BLaER1 treated with 17β-estradiol and CSF1 and Interleukin-3, amounts not matched to agents 10 nM and 100 nM (cell line): ENCODE results near the gene ATAD3C.

Experiments
- H3K27ac ChIP-seq, 11 experiments: shearing (Covaris generic); formaldehyde crosslinking; 2 replicates each; pipeline ENCODE4 v1.8.1; 2022
- H3K27me3 ChIP-seq, 11 experiments: shearing (Covaris generic); formaldehyde crosslinking; 2 replicates each; pipeline ENCODE4 v1.8.1; 2022
- H3K36me3 ChIP-seq, 11 experiments: shearing (Covaris generic); formaldehyde crosslinking; 2 replicates each; pipeline ENCODE4 v1.8.1; 2022
- H3K4me1 ChIP-seq, 10 experiments: shearing (Covaris generic); formaldehyde crosslinking; 2 replicates each; pipeline ENCODE4 v1.8.1; 2022
- H3K4me2 ChIP-seq, 11 experiments: shearing (Covaris generic); formaldehyde crosslinking; 2 replicates each; pipeline ENCODE4 v1.8.1; 2022
- H3K4me3 ChIP-seq, 10 experiments: shearing (Covaris generic); formaldehyde crosslinking; 2 replicates each; pipeline ENCODE4 v1.8.1; 2022
- H3K9ac ChIP-seq, 11 experiments: shearing (Covaris generic); formaldehyde crosslinking; 2 replicates each; pipeline ENCODE4 v1.8.1; 2022
- H3K9me3 ChIP-seq, 11 experiments: shearing (Covaris generic); formaldehyde crosslinking; replicated peaks in 1 of 11; 2 replicates each; pipeline ENCODE4 v1.8.1; 2022
- H4K20me1 ChIP-seq, 11 experiments: shearing (Covaris generic); formaldehyde crosslinking; 2 replicates each; pipeline ENCODE4 v1.8.1; 2022
- Cebpa-rat ChIP-seq, 11 experiments: shearing (Covaris generic); IDR thresholded peaks; 2 replicates each; pipeline ENCODE4 v1.8.1; 2022

Gene ATAD3C

DNA sequence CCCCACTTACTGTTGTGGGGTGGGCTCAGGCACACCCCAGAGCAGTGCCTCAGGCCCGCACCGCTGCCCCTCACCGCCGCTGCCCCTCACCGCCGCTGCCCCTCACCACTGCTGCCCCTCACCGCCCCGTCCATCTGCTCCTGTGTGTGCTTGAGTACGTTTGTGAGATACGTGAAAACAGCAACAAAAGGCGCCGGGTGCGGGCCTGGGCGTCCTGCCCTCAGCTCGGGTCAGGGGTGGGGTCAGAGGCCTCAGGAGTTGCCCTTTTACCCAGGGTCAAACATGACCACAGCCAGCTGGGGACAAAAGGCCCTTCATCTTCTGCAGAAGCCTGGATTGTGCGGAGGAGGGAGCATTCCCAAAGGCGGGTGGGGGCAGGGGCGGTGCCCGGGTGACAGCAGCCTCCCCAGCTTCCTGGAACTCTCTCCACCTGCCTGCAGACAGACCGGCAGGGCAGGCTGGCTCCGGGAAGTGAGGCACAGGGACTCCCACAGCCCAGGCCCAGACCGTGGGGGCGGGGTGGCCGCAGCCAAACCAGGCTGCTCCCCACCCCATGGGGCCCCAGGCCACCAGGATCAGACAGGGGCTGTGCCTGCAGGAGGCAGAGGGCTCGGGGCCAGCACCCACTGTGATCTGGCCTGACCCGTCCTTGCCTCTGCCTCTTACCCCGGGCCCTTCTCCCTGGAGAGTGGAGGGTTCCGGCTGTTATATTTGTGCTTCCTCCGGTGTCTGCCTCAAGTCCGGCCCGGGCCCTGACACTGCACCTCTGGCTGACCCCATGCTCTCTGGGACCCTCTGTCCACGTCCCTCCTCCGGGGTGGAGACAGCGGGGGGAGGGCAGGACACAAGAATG lies 16.3 kb upstream of the ATAD3C start:
- no peaks in the 10 kb centered on the region; a peak in 2 of 22 replicates for H3K27me3 ChIP-seq
- peak overlapping the region; percentile 63 to 78 (median 69) for H3K27ac ChIP-seq
- H3K9me3 ChIP-seq: no peaks in the 10 kb centered on the region
- TF ChIP-seq Cebpa-rat (IDR thresholded peaks at IDR 0.05): no peak
- peak overlapping the region; percentile 53 to 79 (median 72) for H3K9ac ChIP-seq
- peaks cover 70 to 90% (median 84%) of the 10 kb centered on the region in 10 experiments for H3K4me1 ChIP-seq
- H3K4me2 ChIP-seq: peak overlapping the region; percentile 90 to 100 (median 99)
- no peaks in the 10 kb centered on the region for H3K36me3 ChIP-seq
- H4K20me1 ChIP-seq: peaks cover 0 to 32% (median 23%) of the 10 kb centered on the region in 11 experiments; a peak in 15 of 22 replicates
- peak overlapping the region; percentile 32 to 70 (median 60); a peak in 19 of 20 replicates for H3K4me3 ChIP-seq

DNA sequence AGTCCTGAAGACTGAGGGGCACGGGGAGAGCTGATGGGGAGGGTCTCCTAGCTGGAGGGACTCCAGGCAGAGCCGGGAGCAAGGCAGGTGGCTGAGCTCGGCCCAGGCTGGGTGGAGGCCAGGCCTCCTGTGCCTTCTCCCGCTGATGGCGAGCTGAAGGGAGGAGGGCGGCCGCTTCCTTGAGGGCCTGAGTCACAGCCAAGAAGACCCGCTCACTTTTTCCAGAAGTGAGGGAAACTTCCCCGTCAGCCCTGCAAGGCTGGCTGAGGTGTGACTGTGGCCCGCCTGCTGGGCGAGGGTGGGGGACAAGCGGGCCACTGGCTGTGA lies 15.7 kb upstream of the ATAD3C start:
- Histone ChIP-seq H3K9me3 (no peaks in the 10 kb centered on the region), H3K9ac (peak overlapping the region; percentile 53 to 79 (median 72)), H4K20me1 (peaks cover 0 to 38% (median 27%) of the 10 kb centered on the region in 11 experiments; a peak in 16 of 22 replicates), H3K4me2 (peak overlapping the region; percentile 90 to 100 (median 99)), H3K27me3 (no peaks in the 10 kb centered on the region; a peak in 2 of 22 replicates), H3K27ac (peak overlapping the region; percentile 63 to 78 (median 69)), H3K36me3 (no peaks in the 10 kb centered on the region; a peak in 1 of 22 replicates), H3K4me3 (peak overlapping the region; percentile 32 to 70 (median 60)), H3K4me1 (peaks cover 75 to 96% (median 90%) of the 10 kb centered on the region in 10 experiments)
- TF ChIP-seq Cebpa-rat (IDR thresholded peaks at IDR 0.05): no peak

DNA sequence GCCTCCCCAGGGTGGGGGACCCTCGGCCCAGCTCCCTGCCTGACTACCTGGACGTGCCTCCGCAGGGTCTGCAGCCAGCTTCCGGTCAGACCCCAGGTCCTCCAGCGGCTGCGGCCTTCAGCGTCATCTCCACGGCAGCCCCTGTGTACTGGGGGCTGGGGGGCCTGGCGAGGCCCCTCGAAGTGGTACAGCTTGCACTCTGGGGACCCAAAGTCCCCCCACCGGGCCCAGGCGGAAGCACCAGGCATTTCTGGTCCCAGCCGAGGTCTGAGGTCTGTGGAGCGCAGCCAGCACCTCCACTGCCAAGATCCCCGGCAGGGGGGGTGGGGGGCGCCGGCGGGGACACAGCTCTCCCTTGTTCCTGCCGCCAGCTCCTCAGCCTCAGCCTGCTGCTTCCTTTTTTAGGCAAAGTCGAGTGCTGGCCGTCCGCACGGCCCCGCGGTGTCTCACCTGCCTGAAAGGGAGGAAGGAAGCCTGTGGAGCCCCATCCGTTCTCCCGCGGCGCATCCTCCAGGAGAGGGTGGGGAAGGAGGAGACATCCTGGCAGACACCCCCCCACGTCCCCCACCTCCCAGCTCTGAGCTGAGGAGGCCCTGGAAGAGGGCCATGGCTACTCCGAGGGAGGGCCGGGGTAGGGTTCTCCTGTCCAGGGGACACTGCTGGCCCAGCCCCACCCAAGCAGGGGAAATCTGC lies 15.2 kb upstream of the ATAD3C start:
- TF ChIP-seq Cebpa-rat (IDR thresholded peaks at IDR 0.05): no peak
- Histone ChIP-seq H3K9me3 (no peaks in the 10 kb centered on the region), H3K27ac (peak overlapping the region; percentile 63 to 78 (median 69)), H3K4me3 (peak overlapping the region; percentile 37 to 70 (median 62)), H4K20me1 (peaks cover 0 to 43% (median 28%) of the 10 kb centered on the region in 11 experiments; a peak in 16 of 22 replicates), H3K4me2 (peak overlapping the region; percentile 90 to 100 (median 99)), H3K9ac (peak overlapping the region; percentile 53 to 79 (median 72)), H3K27me3 (no peaks in the 10 kb centered on the region; a peak in 2 of 22 replicates), H3K4me1 (peaks cover 81 to 97% (median 95%) of the 10 kb centered on the region in 10 experiments), H3K36me3 (peaks cover 0 to 3% (median 0%) of the 10 kb centered on the region in 11 experiments; a peak in 1 of 22 replicates)

DNA sequence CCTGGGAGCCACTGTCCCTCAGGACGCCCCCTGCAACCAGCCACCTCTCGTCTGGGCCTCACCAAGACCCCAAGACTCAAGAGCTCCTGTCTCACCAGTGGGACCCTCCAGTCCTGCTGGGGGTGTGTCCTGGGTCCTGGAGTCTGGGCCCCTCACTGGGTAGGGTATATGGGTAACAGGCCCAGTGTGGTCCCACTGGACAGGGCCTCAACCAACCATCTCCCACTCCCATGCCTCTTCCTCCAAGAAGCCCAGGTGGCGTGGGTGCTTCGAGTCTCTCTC lies 14.7 kb upstream of the ATAD3C start:
- peaks cover 84 to 97% (median 97%) of the 10 kb centered on the region in 10 experiments for H3K4me1 ChIP-seq
- peaks cover 0 to 4% (median 0%) of the 10 kb centered on the region in 11 experiments; a peak in 1 of 22 replicates for H3K36me3 ChIP-seq
- H3K27ac ChIP-seq: peak overlapping the region in 8 of 11 experiments; percentile 65 to 78 (median 76); a peak in 16 of 22 replicates
- peak overlapping the region; percentile 90 to 100 (median 99) for H3K4me2 ChIP-seq
- H3K9ac ChIP-seq: peak overlapping the region; percentile 55 to 79 (median 72); a peak in 19 of 22 replicates
- TF ChIP-seq Cebpa-rat (IDR thresholded peaks at IDR 0.05): no peak
- no peaks in the 10 kb centered on the region; a peak in 2 of 22 replicates for H3K27me3 ChIP-seq
- H3K9me3 ChIP-seq: no peaks in the 10 kb centered on the region
- H3K4me3 ChIP-seq: peak overlapping the region; percentile 57 to 70 (median 62); a peak in 19 of 20 replicates
- H4K20me1 ChIP-seq: peaks cover 0 to 46% (median 28%) of the 10 kb centered on the region in 11 experiments; a peak in 16 of 22 replicates

DNA sequence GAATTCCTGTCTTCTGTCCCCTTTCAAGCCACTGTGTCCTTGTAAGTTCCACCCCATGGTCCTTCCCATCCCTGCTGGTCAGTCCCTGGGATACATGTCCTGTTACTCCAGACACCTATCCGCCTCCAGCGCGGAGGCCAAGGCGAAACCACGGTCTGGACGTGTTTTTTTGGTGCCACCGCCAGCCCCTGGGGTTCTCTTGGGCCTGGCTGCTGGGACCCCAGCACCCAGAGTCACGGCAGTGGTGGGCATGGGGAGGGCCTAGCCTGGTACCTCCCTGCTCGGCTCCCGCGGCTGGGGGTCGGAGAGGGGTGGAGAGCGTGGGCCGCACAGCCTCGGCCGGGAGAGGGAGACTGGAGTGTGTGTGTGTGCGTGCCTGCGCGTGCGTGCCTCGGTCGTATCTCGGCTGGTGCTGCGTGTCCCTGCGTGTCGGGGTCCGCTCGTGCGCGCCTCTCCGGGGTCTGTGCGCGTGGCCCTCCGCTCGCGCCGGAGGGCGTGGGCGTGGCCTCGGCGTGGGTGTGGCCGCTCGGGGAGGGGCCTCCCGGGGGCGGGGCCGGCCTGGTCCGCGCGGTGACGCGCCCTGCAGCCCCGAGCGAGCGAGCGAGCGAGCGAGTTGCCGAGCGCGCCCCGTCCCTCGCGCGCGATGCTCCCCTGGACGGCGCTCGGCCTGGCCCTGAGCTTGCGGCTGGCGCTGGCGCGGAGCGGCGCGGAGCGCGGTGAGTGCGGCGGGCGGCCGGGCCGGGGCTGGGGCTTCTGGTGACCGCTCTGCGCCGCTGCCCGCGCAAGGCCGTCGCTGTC lies 14.2 kb upstream of the ATAD3C start, which contains the start of gene VWA1:
TSS of gene VWA1 (plus strand) at position 585 of the 798 bp plus-strand sequence. CDS start at position 644, 59 bp downstream.
- peaks cover 85 to 97% (median 97%) of the 10 kb centered on the region in 10 experiments for H3K4me1 ChIP-seq
- TF ChIP-seq Cebpa-rat (IDR thresholded peaks at IDR 0.05): no peak
- peak within 1 kb of the TSS; percentile 90 to 100 (median 99) for H3K4me2 ChIP-seq
- H3K27me3 ChIP-seq: no peaks in the 10 kb centered on the region; a peak in 2 of 22 replicates
- peak within 1 kb of the TSS; percentile 57 to 70 (median 62) for H3K4me3 ChIP-seq
- H3K9ac ChIP-seq: peak within 1 kb of the TSS; percentile 55 to 79 (median 72); a peak in 21 of 22 replicates
- no peaks in the 10 kb centered on the region for H3K9me3 ChIP-seq
- H4K20me1 ChIP-seq: peaks cover 0 to 46% (median 28%) of the 10 kb centered on the region in 11 experiments; a peak in 16 of 22 replicates
- H3K27ac ChIP-seq: peak within 1 kb of the TSS; percentile 63 to 78 (median 69); a peak in 19 of 22 replicates
- peaks cover 0 to 4% (median 0%) of the 10 kb centered on the region in 11 experiments; a peak in 1 of 22 replicates for H3K36me3 ChIP-seq

DNA sequence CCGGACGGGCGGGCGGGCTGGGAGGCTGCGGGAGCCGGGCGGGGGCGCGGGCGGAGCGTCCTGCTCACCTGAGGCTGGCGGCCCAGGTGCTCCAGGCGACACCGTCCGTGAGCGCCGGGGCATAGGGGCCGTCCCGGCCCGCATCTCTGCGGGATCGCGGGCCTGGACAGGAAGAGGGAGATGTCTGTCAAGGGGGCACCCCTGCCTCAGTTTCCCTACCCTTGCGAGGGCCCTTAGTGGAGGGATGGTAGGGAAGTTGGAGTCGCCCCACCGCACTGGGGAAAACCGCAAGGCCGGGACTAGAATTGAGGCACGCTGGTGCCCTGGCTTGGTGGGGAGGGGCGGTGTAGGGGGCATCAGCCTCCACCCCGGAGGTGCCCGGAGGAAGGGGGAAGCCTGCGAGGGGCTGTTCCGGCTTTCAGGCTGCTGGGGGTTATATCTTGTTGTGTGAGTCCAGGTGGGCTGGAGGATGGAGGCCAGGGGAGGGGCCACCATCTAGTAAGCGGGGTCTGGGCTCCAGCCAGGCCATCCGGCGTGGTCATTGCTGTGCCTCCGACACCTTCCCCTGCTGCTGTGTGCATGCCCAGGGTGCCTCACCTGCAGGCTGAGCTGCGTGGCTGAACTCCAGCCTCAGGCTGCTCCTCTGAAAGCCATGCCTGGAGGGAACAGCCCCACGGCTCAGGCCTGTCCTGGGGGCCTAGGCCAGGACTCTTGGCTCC lies 13.4 kb upstream of the ATAD3C start:
- no peak for TF ChIP-seq Cebpa-rat (IDR thresholded peaks at IDR 0.05)
- Histone ChIP-seq H4K20me1 (peaks cover 0 to 49% (median 28%) of the 10 kb centered on the region in 11 experiments; a peak in 16 of 22 replicates), H3K9me3 (no peaks in the 10 kb centered on the region), H3K4me2 (peak overlapping the region; percentile 90 to 100 (median 99)), H3K36me3 (peaks cover 0 to 4% (median 0%) of the 10 kb centered on the region in 11 experiments; a peak in 1 of 22 replicates), H3K9ac (peak overlapping the region; percentile 55 to 79 (median 72); a peak in 20 of 22 replicates), H3K4me3 (peak overlapping the region; percentile 57 to 70 (median 62)), H3K4me1 (peaks cover 88 to 97% (median 97%) of the 10 kb centered on the region in 10 experiments), H3K27me3 (no peaks in the 10 kb centered on the region; a peak in 1 of 22 replicates), H3K27ac (peak overlapping the region in 5 of 11 experiments; percentile 22 to 77 (median 38); a peak in 8 of 22 replicates)

DNA sequence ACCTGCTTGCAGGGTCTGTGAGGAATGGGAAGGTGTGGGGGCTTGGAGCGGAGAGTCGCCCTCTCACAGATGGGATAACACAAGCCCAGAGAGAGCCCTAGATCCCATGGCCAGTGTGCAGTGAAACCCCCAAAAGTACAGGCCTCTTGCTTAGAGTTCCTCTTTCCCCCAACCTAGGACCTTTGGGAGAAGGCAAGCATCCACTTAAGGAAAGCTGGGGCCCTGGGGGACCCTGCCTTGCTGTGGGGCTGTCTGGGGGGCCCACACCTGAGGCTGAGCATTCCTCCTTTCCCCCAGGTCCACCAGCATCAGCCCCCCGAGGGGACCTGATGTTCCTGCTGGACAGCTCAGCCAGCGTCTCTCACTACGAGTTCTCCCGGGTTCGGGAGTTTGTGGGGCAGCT lies 12.9 kb upstream of the ATAD3C start:
- Histone ChIP-seq H3K9ac (peak overlapping the region; percentile 55 to 79 (median 72); a peak in 19 of 22 replicates), H3K4me2 (peak overlapping the region; percentile 90 to 100 (median 99)), H3K36me3 (peaks cover 0 to 4% (median 0%) of the 10 kb centered on the region in 11 experiments; a peak in 1 of 22 replicates), H3K27me3 (no peaks in the 10 kb centered on the region; a peak in 1 of 22 replicates), H3K27ac (0 out of 22 replicates have a peak overlapping the region, but pooled peaks of 1 of the 11 experiments have one; percentile 22), H3K4me1 (peaks cover 91 to 97% (median 97%) of the 10 kb centered on the region in 10 experiments), H3K9me3 (no peaks in the 10 kb centered on the region), H4K20me1 (peaks cover 0 to 49% (median 28%) of the 10 kb centered on the region in 11 experiments; a peak in 16 of 22 replicates), H3K4me3 (peak overlapping the region; percentile 57 to 70 (median 62); a peak in 19 of 20 replicates)
- TF ChIP-seq Cebpa-rat (IDR thresholded peaks at IDR 0.05): no peak
